Natural killer cell (primary cell): ENCODE data around the gene AGL. TPM values are rescaled to one million over a fixed set of nuclear protein-coding genes. Genes with fewer than 3 reads are reported as not detected.

Experiments
- ATAC-seq, 3 donors: fragments of 150-1000 bp in 2 of 3; fragments of 200-7000 bp in 1 of 3; cut with Tn5 transposase; 1 replicate in 1 of 3; 2 replicates in 2 of 3; pipeline ENCODE4 v1.10.0; 2021; ENCODE audit warnings: mild to moderate bottlenecking in 2 of 3, moderate library complexity in 2 of 3
- DNase-seq, 2 donors: peaks; one replicate each; pipeline versions ENCODE4 v3.0.0 to v3.0.0-alpha.2; 2013 to 2021; ENCODE audit warnings: mixed read lengths in 1 of 2
- H3K27ac ChIP-seq: one replicate; pipeline ENCODE4 v1.5.1; 2013; ENCODE audit warnings: mild to moderate bottlenecking, low read length
- H3K27me3 ChIP-seq: one replicate; pipeline ENCODE4 v1.6.1; 2013; ENCODE audit warnings: low read length; ENCODE audit not compliant: control insufficient read depth, insufficient read depth
- H3K36me3 ChIP-seq: one replicate; pipeline ENCODE4 v1.6.1; 2013; ENCODE audit warnings: low read length; ENCODE audit not compliant: control insufficient read depth, insufficient read depth
- H3K4me1 ChIP-seq: one replicate; pipeline ENCODE4 v1.6.1; 2013; ENCODE audit warnings: low read length; ENCODE audit not compliant: control insufficient read depth, insufficient read depth
- H3K4me3 ChIP-seq: one replicate; pipeline ENCODE4 v1.5.1; 2013; ENCODE audit warnings: low read length
- H3K9me3 ChIP-seq: one replicate; pipeline ENCODE4 v1.6.1; 2013; ENCODE audit warnings: low read length; ENCODE audit not compliant: control insufficient read depth, insufficient read depth
- H3K27ac Mint-ChIP-seq, 2 donors: one replicate each; pipeline ENCODE4 v1.8.0; 2022; ENCODE audit warnings: mild to moderate bottlenecking in 2 of 2, mixed read lengths in 2 of 2, moderate library complexity in 1 of 2
- H3K27me3 Mint-ChIP-seq, 2 donors: one replicate each; pipeline ENCODE4 v1.8.0; 2022; ENCODE audit warnings: low read depth in 2 of 2, mixed read lengths in 2 of 2
- H3K36me3 Mint-ChIP-seq: one replicate; pipeline ENCODE4 v1.8.0; 2022; ENCODE audit warnings: mixed read lengths
- H3K4me1 Mint-ChIP-seq, 2 donors: one replicate each; pipeline ENCODE4 v1.8.0; 2022; ENCODE audit warnings: mixed read lengths in 2 of 2
- H3K4me3 Mint-ChIP-seq: one replicate; pipeline ENCODE4 v1.8.0; 2022; ENCODE audit warnings: mild to moderate bottlenecking, moderate library complexity, mixed read lengths
- H3K9me3 Mint-ChIP-seq, 2 donors: one replicate each; pipeline ENCODE4 v1.8.0; 2022; ENCODE audit warnings: mixed read lengths in 2 of 2
- CTCF ChIP-seq: fragments of 200-600 bp; IDR thresholded peaks from one replicate; pipeline ENCODE4 v1.8.0; 2022; ENCODE audit warnings: antibody characterized with exemption
- WGBS: methylation state at CpG from one replicate; pipeline ENCODE4 v1.1.7; 2013; ENCODE audit warnings: missing lambda C conversion rate; ENCODE audit not compliant: insufficient coverage; 5-methylcytosine and 5-hydroxymethylcytosine counted together
- intact Hi-C: fragments of 100-400 bp; cut with micrococcal nuclease; formaldehyde crosslinking; loops from one replicate; pipeline ENCODE4 v1.14.2; 2022
- total RNA-seq, 4 donors: library from RNA; stranded (reverse); fragments of 120-200 nt in 1 of 4; gene quantifications; one replicate each; pipeline versions ENCODE4 v1.2.3 to v1.2.4, GENCODE V29; 2013 to 2022

AGL gene
- total RNA-seq, 3 donors from 2014 or later (not counting 1 experiment from before 2014, with no cell fraction given): 13.5 to 19.4 (median 15.3) TPM

GRCh38 chr1:99917214-99917613, 67.1 kb downstream of the AGL start:
- Mint-ChIP-seq H3K27me3 (no peaks in the 10 kb centered on the region), H3K36me3 (peaks cover 14% of the 10 kb centered on the region), H3K4me3 (no peak overlapping the region), H3K4me1 (no peaks in the 10 kb centered on the region), H3K9me3 (no peaks in the 10 kb centered on the region), H3K27ac (no peak overlapping the region)
- Histone ChIP-seq H3K4me1 (no peaks in the 10 kb centered on the region), H3K9me3 (no peaks in the 10 kb centered on the region), H3K27ac (no peak overlapping the region), H3K27me3 (no peaks in the 10 kb centered on the region), H3K36me3 (peaks cover 46% of the 10 kb centered on the region), H3K4me3 (no peak overlapping the region)
- TF ChIP-seq CTCF: no peak
- intact Hi-C loops: no loop called here
- WGBS: 67% methylated on average over 2 of the region's 3 CpGs
- DNase-seq (no peak), ATAC-seq (no peak)

GRCh38 chr1:99919220-99919619, 69.1 kb downstream of the AGL start:
- Histone ChIP-seq H3K27ac (no peak overlapping the region), H3K4me3 (no peak overlapping the region), H3K9me3 (no peaks in the 10 kb centered on the region), H3K36me3 (peaks cover 43% of the 10 kb centered on the region), H3K4me1 (no peaks in the 10 kb centered on the region), H3K27me3 (no peaks in the 10 kb centered on the region)
- no peak overlapping the region for H3K27ac Mint-ChIP-seq
- H3K4me3 Mint-ChIP-seq: no peak overlapping the region
- H3K27me3 Mint-ChIP-seq: no peaks in the 10 kb centered on the region
- no peaks in the 10 kb centered on the region for H3K4me1 Mint-ChIP-seq
- DNase-seq (no peak), ATAC-seq (no peak)
- H3K9me3 Mint-ChIP-seq: no peaks in the 10 kb centered on the region
- peaks cover 8% of the 10 kb centered on the region for H3K36me3 Mint-ChIP-seq
- no peak for TF ChIP-seq CTCF
- intact Hi-C loops: no loop called here
- 100% methylated on average over 1 of the region's 1 CpG for WGBS

GRCh38 chr1:99934801-99935200, 84.6 kb downstream of the AGL start:
- Histone ChIP-seq H3K9me3 (no peaks in the 10 kb centered on the region), H3K27me3 (no peaks in the 10 kb centered on the region), H3K36me3 (no peaks in the 10 kb centered on the region), H3K27ac (no peak overlapping the region), H3K4me3 (no peak overlapping the region), H3K4me1 (no peaks in the 10 kb centered on the region)
- H3K36me3 Mint-ChIP-seq: no peaks in the 10 kb centered on the region
- TF ChIP-seq CTCF: no peak
- no peaks in the 10 kb centered on the region for H3K9me3 Mint-ChIP-seq
- no peak for DNase-seq
- no peak overlapping the region for H3K27ac Mint-ChIP-seq
- peaks cover 12 to 25% of the 10 kb centered on the region in 2 donors for H3K27me3 Mint-ChIP-seq
- no peak overlapping the region for H3K4me3 Mint-ChIP-seq
- intact Hi-C loops: no loop called here
- ATAC-seq: no peak
- no peaks in the 10 kb centered on the region for H3K4me1 Mint-ChIP-seq

GRCh38 chr1:99935534-99935933, 85.4 kb downstream of the AGL start:
- no peaks in the 10 kb centered on the region for H3K27me3 ChIP-seq
- Mint-ChIP-seq H3K27ac (no peak overlapping the region), H3K4me3 (no peak overlapping the region), H3K9me3 (no peaks in the 10 kb centered on the region), H3K4me1 (no peaks in the 10 kb centered on the region), H3K27me3 (peaks cover 10 to 25% of the 10 kb centered on the region in 2 donors), H3K36me3 (no peaks in the 10 kb centered on the region)
- no peak for TF ChIP-seq CTCF
- H3K4me1 ChIP-seq: no peaks in the 10 kb centered on the region
- ATAC-seq (no peak), DNase-seq (no peak)
- no peaks in the 10 kb centered on the region for H3K36me3 ChIP-seq
- 75% methylated on average over 1 of the region's 1 CpG for WGBS
- intact Hi-C loops: no loop called here
- H3K9me3 ChIP-seq: no peaks in the 10 kb centered on the region
- no peak overlapping the region for H3K4me3 ChIP-seq
- H3K27ac ChIP-seq: no peak overlapping the region
